ENCODE data around the gene STUM.

Gene STUM

GRCh38 chr1:226655251-226656163 lies 106.9 kb downstream of the STUM start:
- no peaks in the 10 kb centered on the region for H3K27me3 ChIP-seq (replicated peaks)
- in situ Hi-C loops (cut with HindIII; ENCODE audit: low pct_ligation_motif_present, low sequenced_read_pairs) = no loop called here
- H3K27ac ChIP-seq = no peak overlapping the region
- TF ChIP-seq, protein P1, sequence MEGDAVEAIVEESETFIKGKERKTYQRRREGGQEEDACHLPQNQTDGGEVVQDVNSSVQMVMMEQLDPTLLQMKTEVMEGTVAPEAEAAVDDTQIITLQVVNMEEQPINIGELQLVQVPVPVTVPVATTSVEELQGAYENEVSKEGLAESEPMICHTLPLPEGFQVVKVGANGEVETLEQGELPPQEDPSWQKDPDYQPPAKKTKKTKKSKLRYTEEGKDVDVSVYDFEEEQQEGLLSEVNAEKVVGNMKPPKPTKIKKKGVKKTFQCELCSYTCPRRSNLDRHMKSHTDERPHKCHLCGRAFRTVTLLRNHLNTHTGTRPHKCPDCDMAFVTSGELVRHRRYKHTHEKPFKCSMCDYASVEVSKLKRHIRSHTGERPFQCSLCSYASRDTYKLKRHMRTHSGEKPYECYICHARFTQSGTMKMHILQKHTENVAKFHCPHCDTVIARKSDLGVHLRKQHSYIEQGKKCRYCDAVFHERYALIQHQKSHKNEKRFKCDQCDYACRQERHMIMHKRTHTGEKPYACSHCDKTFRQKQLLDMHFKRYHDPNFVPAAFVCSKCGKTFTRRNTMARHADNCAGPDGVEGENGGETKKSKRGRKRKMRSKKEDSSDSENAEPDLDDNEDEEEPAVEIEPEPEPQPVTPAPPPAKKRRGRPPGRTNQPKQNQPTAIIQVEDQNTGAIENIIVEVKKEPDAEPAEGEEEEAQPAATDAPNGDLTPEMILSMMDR (IDR thresholded peaks at IDR 0.05; ENCODE audit: low read depth, low read length, missing control alignments) = no peak
- H3K4me3 ChIP-seq (ENCODE audit: low read depth, low read length) = no peak overlapping the region
- DNase-seq = no peak
- H3K36me3 ChIP-seq (replicated peaks) = no peaks in the 10 kb centered on the region

DNA sequence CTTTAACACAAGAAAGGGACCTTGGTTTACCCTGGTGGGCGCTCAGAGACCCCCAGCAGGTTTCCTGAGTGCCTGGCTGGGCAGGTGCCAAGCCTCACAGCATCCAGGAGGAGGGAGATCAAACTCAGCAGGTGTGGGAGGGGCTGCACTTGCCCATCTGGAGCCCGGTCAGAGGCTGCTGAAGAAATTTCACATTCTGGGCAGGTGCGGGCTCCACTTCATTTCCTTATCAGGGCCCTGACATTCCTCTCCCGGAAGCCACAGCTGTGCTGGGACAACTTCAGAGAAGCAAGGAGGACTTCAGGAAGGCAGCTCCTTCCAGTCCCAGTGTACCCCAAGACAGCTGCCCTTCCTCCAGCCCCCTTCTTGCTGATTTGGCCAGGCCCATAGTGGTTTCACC lies 107.6 kb downstream of the STUM start:
- in situ Hi-C loops (cut with HindIII; ENCODE audit: low pct_ligation_motif_present, low sequenced_read_pairs) = no loop called here
- Histone ChIP-seq H3K36me3 (replicated peaks) (no peaks in the 10 kb centered on the region), H3K27me3 (replicated peaks) (no peaks in the 10 kb centered on the region), H3K4me3 (ENCODE audit: low read depth, low read length) (no peak overlapping the region), H3K27ac (no peak overlapping the region)
- TF ChIP-seq, protein P1 (IDR thresholded peaks at IDR 0.05; ENCODE audit: low read depth, low read length, missing control alignments) = no peak
- no peak for DNase-seq

DNA sequence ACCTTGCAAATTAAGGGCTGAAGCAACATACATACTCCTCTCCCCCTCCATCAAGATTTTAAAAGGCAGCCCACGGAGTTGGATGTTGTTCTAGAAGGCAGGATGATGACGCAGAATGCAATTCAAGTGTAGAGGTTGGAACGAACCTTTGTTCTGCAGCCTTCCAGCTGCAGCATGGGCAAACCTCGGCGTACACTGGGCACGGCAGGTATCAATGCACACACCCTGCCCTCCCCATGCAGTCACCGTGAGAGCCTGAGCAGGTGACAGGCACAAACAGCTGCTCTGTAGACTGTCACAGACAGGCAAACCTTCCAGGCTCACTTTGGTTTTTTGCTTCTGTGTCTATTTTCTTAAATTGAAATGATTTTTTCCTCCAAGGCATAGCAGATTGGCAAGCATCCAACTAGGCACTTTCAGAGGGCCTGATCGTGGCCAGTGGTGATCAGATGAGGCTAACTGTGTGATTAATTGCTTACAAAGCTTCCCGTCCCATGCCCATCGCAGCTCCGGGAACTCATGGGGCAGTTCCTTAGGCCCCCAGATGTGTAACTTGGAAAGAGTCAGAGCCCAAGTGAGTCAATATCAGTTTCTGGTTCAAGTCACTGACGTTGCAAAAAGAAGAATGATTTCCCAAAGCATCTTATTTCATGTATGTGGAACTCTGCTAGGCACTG lies 108.2 kb downstream of the STUM start:
- H3K27me3 ChIP-seq (replicated peaks) = no peaks in the 10 kb centered on the region
- DNase-seq = no peak
- in situ Hi-C loops (cut with HindIII; ENCODE audit: low pct_ligation_motif_present, low sequenced_read_pairs) = no loop called here
- no peak overlapping the region for H3K27ac ChIP-seq
- TF ChIP-seq, protein P1 (IDR thresholded peaks at IDR 0.05; ENCODE audit: low read depth, low read length, missing control alignments) = no peak
- H3K4me3 ChIP-seq (ENCODE audit: low read depth, low read length) = no peak overlapping the region
- H3K36me3 ChIP-seq (replicated peaks) = no peaks in the 10 kb centered on the region

- no peak overlapping the region for H3K27ac ChIP-seq
- TF ChIP-seq, protein P1 (IDR thresholded peaks at IDR 0.05; ENCODE audit: low read depth, low read length, missing control alignments) = no peak
- DNase-seq = no peak
- no peaks in the 10 kb centered on the region for H3K27me3 ChIP-seq (replicated peaks)
- no peaks in the 10 kb centered on the region for H3K36me3 ChIP-seq (replicated peaks)
- H3K4me3 ChIP-seq (ENCODE audit: low read depth, low read length) = no peak overlapping the region
- in situ Hi-C loops (cut with HindIII; ENCODE audit: low pct_ligation_motif_present, low sequenced_read_pairs) = no loop called here
Measured at GRCh38 chr1:226657895-226658545, 109.5 kb downstream of the STUM start.

DNA sequence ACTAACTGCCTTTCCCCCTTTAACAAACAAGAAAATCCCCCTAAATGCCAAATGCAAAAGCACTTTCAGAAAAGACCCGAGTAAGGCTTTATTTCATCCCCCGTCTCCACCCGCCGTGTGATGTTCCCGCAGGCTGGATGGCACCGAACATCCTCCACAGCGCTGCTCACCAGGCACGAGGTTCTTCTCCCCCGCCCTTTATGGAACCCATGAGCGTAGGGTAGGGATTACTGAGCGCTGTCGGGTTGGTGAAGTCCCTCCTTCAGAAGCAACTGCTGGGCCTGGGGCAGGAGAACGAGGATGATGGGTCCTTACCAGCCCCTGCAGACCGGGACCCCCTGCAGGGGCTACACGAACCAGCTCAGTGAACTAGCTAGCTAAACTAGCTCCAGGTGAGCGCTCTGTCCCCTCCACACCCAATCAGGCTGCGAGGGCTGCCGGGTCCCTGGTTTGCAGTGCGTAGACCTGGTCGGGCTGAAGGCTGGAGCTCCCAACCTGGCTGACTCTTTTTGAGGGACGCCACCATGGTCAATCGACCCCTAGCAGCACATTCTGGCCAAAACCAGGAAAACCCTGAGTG lies 110.1 kb downstream of the STUM start:
- Histone ChIP-seq H3K4me3 (ENCODE audit: low read depth, low read length) (no peak overlapping the region), H3K27ac (no peak overlapping the region), H3K36me3 (replicated peaks) (no peaks in the 10 kb centered on the region), H3K27me3 (replicated peaks) (no peaks in the 10 kb centered on the region)
- no peak for DNase-seq
- TF ChIP-seq, protein P1 (IDR thresholded peaks at IDR 0.05; ENCODE audit: low read depth, low read length, missing control alignments) = no peak
- in situ Hi-C loops (cut with HindIII; ENCODE audit: low pct_ligation_motif_present, low sequenced_read_pairs) = no loop called here

Measured in brain microvascular endothelial cell (primary cell).